Ishikawa (cell line): ENCODE results near the gene PGM1.

ENCODE experiments used
- CEBPB ChIP-seq: IDR thresholded peaks from 2 replicates; pipeline ENCODE4 v1.6.1; 2012
- CREB1 ChIP-seq: IDR thresholded peaks from 2 replicates; pipeline ENCODE4 v1.6.1; 2012; ENCODE audit warnings: low read depth
- EGR1 ChIP-seq: IDR thresholded peaks from 2 replicates; pipeline ENCODE4 v1.6.1; 2012
- EP300 ChIP-seq: IDR thresholded peaks from 2 replicates; pipeline ENCODE4 v1.6.1; 2012; ENCODE audit warnings: borderline replicate concordance
- FOXM1 ChIP-seq: IDR thresholded peaks from 2 replicates; pipeline ENCODE4 v1.6.1; 2012; ENCODE audit warnings: low read depth, borderline replicate concordance
- MAX ChIP-seq: IDR thresholded peaks from 2 replicates; pipeline ENCODE4 v1.6.1; 2012
- NFIC ChIP-seq: IDR thresholded peaks from 2 replicates; pipeline ENCODE4 v1.6.1; 2012
- RAD21 ChIP-seq: IDR thresholded peaks from 2 replicates; pipeline ENCODE4 v1.6.1; 2012; ENCODE audit warnings: low read depth
- REST ChIP-seq: IDR thresholded peaks from 2 replicates; pipeline ENCODE4 v1.6.1; 2012; ENCODE audit warnings: low read depth, mild to moderate bottlenecking
- TAF1 ChIP-seq: IDR thresholded peaks from 2 replicates; pipeline ENCODE4 v1.6.1; 2012; ENCODE audit warnings: low read depth, mild to moderate bottlenecking
- TCF12 ChIP-seq: IDR thresholded peaks from 2 replicates; pipeline ENCODE4 v1.6.1; 2012; ENCODE audit warnings: low read depth
- TEAD4 ChIP-seq: IDR thresholded peaks from 2 replicates; pipeline ENCODE4 v1.6.1; 2012
- USF1 ChIP-seq: IDR thresholded peaks from 2 replicates; pipeline ENCODE4 v1.6.1; 2012
- YY1 ChIP-seq: IDR thresholded peaks from 2 replicates; pipeline ENCODE4 v1.6.1; 2012; ENCODE audit warnings: low read depth
- ZBTB7A ChIP-seq: IDR thresholded peaks from 2 replicates; pipeline ENCODE4 v1.6.1; 2012; ENCODE audit warnings: low read depth

PGM1 gene

GRCh38 chr1:63675420-63675931 is 82.3 kb downstream of the PGM1 start:
- TF ChIP-seq FOXM1: no peak
- no peak for TF ChIP-seq MAX
- TF ChIP-seq USF1: no peak
- TF ChIP-seq ZBTB7A: no peak
- TF ChIP-seq REST: no peak
- no peak for TF ChIP-seq EP300
- no peak for TF ChIP-seq YY1
- no peak for TF ChIP-seq EGR1
- no peak for TF ChIP-seq RAD21
- no peak for TF ChIP-seq TEAD4
- TF ChIP-seq CREB1: no peak
- TF ChIP-seq TAF1: no peak
- no peak for TF ChIP-seq TCF12
- no peak for TF ChIP-seq CEBPB

DNA sequence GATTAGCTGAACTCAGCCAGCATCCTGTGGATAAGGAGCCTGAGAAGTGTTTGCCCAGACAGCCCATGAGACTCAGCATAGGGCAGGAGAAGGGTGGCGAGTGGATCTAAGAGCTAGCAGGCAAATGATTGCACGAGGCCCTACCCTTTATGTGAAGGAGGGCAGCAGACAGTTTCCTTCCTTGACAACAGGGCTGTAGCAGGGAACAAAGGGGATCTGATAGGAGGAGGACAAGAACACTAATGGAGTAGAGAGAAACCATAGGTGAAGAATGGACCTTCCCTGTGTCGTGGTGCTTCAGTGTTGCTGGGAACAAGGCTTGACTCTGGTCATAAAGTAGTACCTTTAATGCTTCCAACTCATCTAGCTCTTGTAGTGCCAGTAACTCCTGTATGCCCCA is 84.3 kb downstream of the PGM1 start:
- TF ChIP-seq YY1: no peak
- no peak for TF ChIP-seq CEBPB
- TF ChIP-seq FOXM1: no peak

- no peak for TF ChIP-seq CREB1
- no peak for TF ChIP-seq EP300
- no peak for TF ChIP-seq USF1
- TF ChIP-seq FOXM1: no peak
- no peak for TF ChIP-seq TCF12
- TF ChIP-seq TAF1: no peak
- no peak for TF ChIP-seq YY1
- no peak for TF ChIP-seq RAD21
- TF ChIP-seq EGR1: no peak
- TF ChIP-seq ZBTB7A: no peak
- TF ChIP-seq MAX: no peak
- no peak for TF ChIP-seq REST
- no peak for TF ChIP-seq TEAD4
- TF ChIP-seq NFIC: no peak
- TF ChIP-seq CEBPB: no peak
Measured at GRCh38 chr1:63678200-63678599, 85.0 kb downstream of the PGM1 start.

DNA sequence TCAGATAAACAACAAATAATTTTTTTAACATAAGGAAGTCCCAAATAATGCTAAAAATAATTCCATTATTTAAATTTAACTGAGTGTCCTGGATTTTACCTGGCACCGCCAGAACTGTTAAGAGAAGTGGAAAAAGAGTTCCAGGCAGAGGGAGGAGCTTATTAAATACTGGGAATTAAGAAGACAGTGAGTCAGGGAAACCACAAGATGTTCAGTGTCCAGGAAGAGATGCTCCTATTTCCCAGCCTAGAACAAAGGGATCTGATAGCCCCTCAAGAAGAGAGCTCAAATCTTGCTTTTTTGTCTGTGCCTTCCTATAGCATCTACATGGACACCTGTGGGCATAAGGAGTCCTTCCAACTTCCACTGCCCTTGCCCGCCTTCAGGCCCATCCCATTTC is 85.9 kb downstream of the PGM1 start:
- no peak for TF ChIP-seq USF1
- no peak for TF ChIP-seq CREB1
- no peak for TF ChIP-seq TEAD4
- TF ChIP-seq FOXM1: no peak
- no peak for TF ChIP-seq TCF12
- TF ChIP-seq EGR1: no peak
- TF ChIP-seq YY1: no peak
- no peak for TF ChIP-seq MAX
- TF ChIP-seq REST: no peak
- no peak for TF ChIP-seq RAD21
- TF ChIP-seq ZBTB7A: no peak
- TF ChIP-seq EP300: no peak
- TF ChIP-seq NFIC: no peak
- no peak for TF ChIP-seq TAF1
- no peak for TF ChIP-seq CEBPB
